HG03571 (cell line): Measurements from ENCODE around the gene P4HA2.

Experiments used
- ATAC-seq: cut with Tn5 transposase; IDR thresholded peaks from one replicate; pipeline ENCODE4 v1.9.1; 2021; ENCODE audit not compliant: unreplicated experiment

The P4HA2 gene

GRCh38 chr5:132253008-132253441 is 25.4 kb upstream of the P4HA2 start:
- no peak for ATAC-seq

GRCh38 chr5:132251220-132251725 is 23.6 kb upstream of the P4HA2 start:
- ATAC-seq: no peak

GRCh38 chr5:132250547-132250946 is 22.9 kb upstream of the P4HA2 start:
- ATAC-seq: no peak

- no peak for ATAC-seq
Observed at GRCh38 chr5:132246806-132247205, 19.2 kb upstream of the P4HA2 start.

GRCh38 chr5:132245593-132245992 is 17.9 kb upstream of the P4HA2 start:
- ATAC-seq: no peak

GRCh38 chr5:132243366-132243977 is 15.8 kb upstream of the P4HA2 start:
- no peak for ATAC-seq

GRCh38 chr5:132239776-132240175 is 12.1 kb upstream of the P4HA2 start:
- ATAC-seq: no peak

GRCh38 chr5:132238901-132239500 is 11.3 kb upstream of the P4HA2 start:
- ATAC-seq: no peak

- no peak for ATAC-seq
Observed at GRCh38 chr5:132238169-132238744, 10.6 kb upstream of the P4HA2 start.

GRCh38 chr5:132237670-132238069 is 10.0 kb upstream of the P4HA2 start:
- no peak for ATAC-seq

- ATAC-seq: no peak
Observed at GRCh38 chr5:132237141-132237540, 9.5 kb upstream of the P4HA2 start.

GRCh38 chr5:132235340-132235739 is 7.7 kb upstream of the P4HA2 start:
- no peak for ATAC-seq

- ATAC-seq: no peak
Observed at GRCh38 chr5:132234684-132235062, 7.0 kb upstream of the P4HA2 start.

- ATAC-seq: no peak
Observed at GRCh38 chr5:132233811-132234683, 6.4 kb upstream of the P4HA2 start.

GRCh38 chr5:132233081-132233480 is 5.4 kb upstream of the P4HA2 start:
- ATAC-seq: no peak

GRCh38 chr5:132232465-132232864 is 4.8 kb upstream of the P4HA2 start:
- no peak for ATAC-seq

- no peak for ATAC-seq
Observed at GRCh38 chr5:132230871-132231270, 3.2 kb upstream of the P4HA2 start.

GRCh38 chr5:132229236-132229635 is 1.6 kb upstream of the P4HA2 start:
- no peak for ATAC-seq

- ATAC-seq: no peak
Observed at GRCh38 chr5:132228241-132229035, 785 bp upstream of the P4HA2 start.

GRCh38 chr5:132227235-132227484 is 493 bp downstream of the P4HA2 start:
- no peak for ATAC-seq
